Mucosa of rectum (tissue), 2 donors: ENCODE data around the gene PPP1R1B.

Experiments
- H3K27ac ChIP-seq, 2 donors: one replicate each; pipeline ENCODE4 v1.7.0; 2013; ENCODE audit warnings: inconsistent platforms in 2 of 2, low read depth in 2 of 2, low read length in 2 of 2
- H3K27me3 ChIP-seq, 2 donors: one replicate each; pipeline ENCODE4 v1.7.0; 2013; ENCODE audit warnings: low read length in 2 of 2; ENCODE audit not compliant: control insufficient read depth in 2 of 2, insufficient read depth in 2 of 2
- H3K36me3 ChIP-seq, 2 donors: one replicate each; pipeline ENCODE4 v1.7.0; 2013; ENCODE audit warnings: low read length in 2 of 2; ENCODE audit not compliant: control insufficient read depth in 2 of 2, insufficient read depth in 2 of 2
- H3K4me1 ChIP-seq, 2 donors: one replicate each; pipeline ENCODE4 v1.7.0; 2013; ENCODE audit warnings: low read length in 2 of 2, mild to moderate bottlenecking in 1 of 2; ENCODE audit not compliant: control insufficient read depth in 2 of 2, insufficient read depth in 2 of 2
- H3K4me3 ChIP-seq, 2 donors: one replicate each; pipeline ENCODE4 v1.7.0; 2013; ENCODE audit warnings: low read length in 2 of 2
- H3K9ac ChIP-seq, 2 donors: one replicate each; pipeline ENCODE4 v1.7.0; 2013; ENCODE audit warnings: low read length in 2 of 2, low read depth in 1 of 2, mild to moderate bottlenecking in 1 of 2
- H3K9me3 ChIP-seq, 2 donors: one replicate each; pipeline ENCODE4 v1.7.0; 2013; ENCODE audit warnings: low read length in 2 of 2; ENCODE audit not compliant: control insufficient read depth in 2 of 2
- donor health status: healthy.
- donor health status: Normal muscosa, but diverticular disease.

Gene PPP1R1B

GRCh38 chr17:39607057-39607850 lies 19.5 kb upstream of the PPP1R1B start:
- no peak overlapping the region for H3K27ac ChIP-seq
- H3K27me3 ChIP-seq, result peaks cover 45 to 69% of the 10 kb centered on the region in 2 donors
- H3K4me3 ChIP-seq, result no peak overlapping the region
- no peaks in the 10 kb centered on the region for H3K9me3 ChIP-seq
- H3K4me1 ChIP-seq, result peaks cover 6 to 11% of the 10 kb centered on the region in 2 donors
- H3K9ac ChIP-seq, result no peak overlapping the region
- no peaks in the 10 kb centered on the region for H3K36me3 ChIP-seq

GRCh38 chr17:39607851-39608130 lies 19.0 kb upstream of the PPP1R1B start, which contains the start of gene NEUROD2:
TSS of gene NEUROD2 (minus strand) at chr17:39607920. CDS start at chr17:39606599, 1,321 bp downstream.
- H3K27me3 ChIP-seq, result peaks cover 42 to 67% of the 10 kb centered on the region in 2 donors
- H3K4me1 ChIP-seq, result peaks cover 6 to 11% of the 10 kb centered on the region in 2 donors
- H3K36me3 ChIP-seq, result no peaks in the 10 kb centered on the region
- H3K9me3 ChIP-seq, result no peaks in the 10 kb centered on the region
- no peak within 1 kb of the TSS for H3K27ac ChIP-seq
- H3K9ac ChIP-seq, result no peak within 1 kb of the TSS
- H3K4me3 ChIP-seq, result no peak within 1 kb of the TSS

GRCh38 chr17:39608142-39608981 lies 18.4 kb upstream of the PPP1R1B start:
- H3K4me3 ChIP-seq, result no peak overlapping the region
- no peaks in the 10 kb centered on the region for H3K9me3 ChIP-seq
- peaks cover 42 to 65% of the 10 kb centered on the region in 2 donors for H3K27me3 ChIP-seq
- peaks cover 6 to 11% of the 10 kb centered on the region in 2 donors for H3K4me1 ChIP-seq
- H3K9ac ChIP-seq, result no peak overlapping the region
- no peak overlapping the region for H3K27ac ChIP-seq
- no peaks in the 10 kb centered on the region for H3K36me3 ChIP-seq

- no peaks in the 10 kb centered on the region for H3K36me3 ChIP-seq
Observed at GRCh38 chr17:39609416-39610025, 17.2 kb upstream of the PPP1R1B start.

GRCh38 chr17:39611401-39612112 lies 15.2 kb upstream of the PPP1R1B start:
- no peaks in the 10 kb centered on the region for H3K9me3 ChIP-seq
- peaks cover 36 to 44% of the 10 kb centered on the region in 2 donors for H3K27me3 ChIP-seq
- no peaks in the 10 kb centered on the region for H3K36me3 ChIP-seq
- H3K4me3 ChIP-seq, result no peak overlapping the region
- H3K9ac ChIP-seq, result no peak overlapping the region
- H3K4me1 ChIP-seq, result peaks cover 0 to 2% of the 10 kb centered on the region in 2 donors
- no peak overlapping the region for H3K27ac ChIP-seq

More at GRCh38 chr17:39609416-39610025, 17.2 kb upstream of the PPP1R1B start:
- no peak overlapping the region for H3K27ac ChIP-seq
- H3K9ac ChIP-seq, result no peak overlapping the region
- H3K27me3 ChIP-seq, result peaks cover 39 to 57% of the 10 kb centered on the region in 2 donors
- H3K4me1 ChIP-seq, result peaks cover 6 to 11% of the 10 kb centered on the region in 2 donors
- no peak overlapping the region for H3K4me3 ChIP-seq
- H3K9me3 ChIP-seq, result no peaks in the 10 kb centered on the region

- Histone ChIP-seq H3K27me3 (peaks cover 35 to 40% of the 10 kb centered on the region in 2 donors), H3K9ac (no peak overlapping the region), H3K4me1 (peaks cover 2 to 4% of the 10 kb centered on the region in 2 donors), H3K4me3 (no peak overlapping the region), H3K9me3 (no peaks in the 10 kb centered on the region), H3K27ac (no peak overlapping the region), H3K36me3 (no peaks in the 10 kb centered on the region)
Observed at GRCh38 chr17:39612291-39612894, 14.4 kb upstream of the PPP1R1B start.

- peaks cover 34 to 38% of the 10 kb centered on the region in 2 donors for H3K27me3 ChIP-seq
- H3K36me3 ChIP-seq, result no peaks in the 10 kb centered on the region
- H3K4me3 ChIP-seq, result no peak overlapping the region
- peaks cover 3 to 4% of the 10 kb centered on the region in 2 donors for H3K4me1 ChIP-seq
- H3K27ac ChIP-seq, result no peak overlapping the region
- H3K9ac ChIP-seq, result no peak overlapping the region
- H3K9me3 ChIP-seq, result no peaks in the 10 kb centered on the region
Observed at GRCh38 chr17:39612935-39613464, 13.8 kb upstream of the PPP1R1B start.

- H3K9ac ChIP-seq, result no peak overlapping the region
- no peak overlapping the region for H3K27ac ChIP-seq
- H3K4me1 ChIP-seq, result peaks cover 11 to 13% of the 10 kb centered on the region in 2 donors
- H3K4me3 ChIP-seq, result no peak overlapping the region
- no peaks in the 10 kb centered on the region for H3K9me3 ChIP-seq
- H3K36me3 ChIP-seq, result no peaks in the 10 kb centered on the region
- peaks cover 22 to 23% of the 10 kb centered on the region in 2 donors for H3K27me3 ChIP-seq
Observed at GRCh38 chr17:39614545-39615157, 12.1 kb upstream of the PPP1R1B start.

- H3K27ac ChIP-seq, result no peak overlapping the region
- H3K36me3 ChIP-seq, result no peaks in the 10 kb centered on the region
- H3K9ac ChIP-seq, result no peak overlapping the region
- H3K9me3 ChIP-seq, result no peaks in the 10 kb centered on the region
- peaks cover 11 to 14% of the 10 kb centered on the region in 2 donors for H3K4me1 ChIP-seq
- H3K4me3 ChIP-seq, result no peak overlapping the region
- H3K27me3 ChIP-seq, result peaks cover 20 to 23% of the 10 kb centered on the region in 2 donors
Observed at GRCh38 chr17:39615434-39615833, 11.3 kb upstream of the PPP1R1B start.
